ENCODE measurements around the gene APRT. TPM values are rescaled to one million over a fixed set of nuclear protein-coding genes. Genes with fewer than 3 reads are reported as not detected.

APRT gene
- total RNA-seq, 2 donors from 2014 or later = 142 to 192 TPM

- Mint-ChIP-seq H3K27ac (no peak overlapping the region), H3K36me3 (no peaks in the 10 kb centered on the region), H3K4me3 (no peak overlapping the region), H3K27me3 (no peaks in the 10 kb centered on the region), H3K4me1 (ENCODE audit: low read depth in 2 of 2) (no peaks in the 10 kb centered on the region), H3K9me3 (no peaks in the 10 kb centered on the region)
- DNase-seq (ENCODE audit: low spot score) (no peak), ATAC-seq (no peak)
Observed at GRCh38 chr16:88837806-88838205, 26.1 kb upstream of the APRT start.

- no peak for DNase-seq (ENCODE audit: low spot score)
- no peaks in the 10 kb centered on the region for H3K9me3 Mint-ChIP-seq
- no peak overlapping the region for H3K4me3 Mint-ChIP-seq
- H3K36me3 Mint-ChIP-seq = no peaks in the 10 kb centered on the region
- H3K27me3 Mint-ChIP-seq = no peaks in the 10 kb centered on the region
- H3K4me1 Mint-ChIP-seq (ENCODE audit: low read depth in 2 of 2) = no peaks in the 10 kb centered on the region
- H3K27ac Mint-ChIP-seq = no peak overlapping the region
- ATAC-seq = no peak
Observed at GRCh38 chr16:88836791-88837190, 25.1 kb upstream of the APRT start.

- Mint-ChIP-seq H3K4me1 (ENCODE audit: low read depth in 2 of 2) (no peaks in the 10 kb centered on the region), H3K9me3 (no peaks in the 10 kb centered on the region), H3K27me3 (no peaks in the 10 kb centered on the region), H3K27ac (no peak overlapping the region), H3K36me3 (no peaks in the 10 kb centered on the region), H3K4me3 (no peak overlapping the region)
- no peak for DNase-seq (ENCODE audit: low spot score)
- ATAC-seq = no peak
Observed at GRCh38 chr16:88835818-88836217, 24.1 kb upstream of the APRT start.

GRCh38 chr16:88835383-88835782 is 23.7 kb upstream of the APRT start:
- ATAC-seq = no peak
- Mint-ChIP-seq H3K27ac (no peak overlapping the region), H3K36me3 (no peaks in the 10 kb centered on the region)

GRCh38 chr16:88834670-88835069 is 22.9 kb upstream of the APRT start:
- no peaks in the 10 kb centered on the region for H3K4me1 Mint-ChIP-seq (ENCODE audit: low read depth in 2 of 2)
- no peaks in the 10 kb centered on the region for H3K9me3 Mint-ChIP-seq
- H3K36me3 Mint-ChIP-seq = no peaks in the 10 kb centered on the region
- DNase-seq (ENCODE audit: low spot score) = no peak
- no peak for ATAC-seq
- no peak overlapping the region for H3K4me3 Mint-ChIP-seq
- H3K27ac Mint-ChIP-seq = no peak overlapping the region
- H3K27me3 Mint-ChIP-seq = no peaks in the 10 kb centered on the region

More at GRCh38 chr16:88835383-88835782, 23.7 kb upstream of the APRT start:
- no peaks in the 10 kb centered on the region for H3K4me1 Mint-ChIP-seq (ENCODE audit: low read depth in 2 of 2)
- H3K9me3 Mint-ChIP-seq = no peaks in the 10 kb centered on the region
- DNase-seq (ENCODE audit: low spot score) = no peak
- no peak overlapping the region for H3K4me3 Mint-ChIP-seq
- H3K27me3 Mint-ChIP-seq = no peaks in the 10 kb centered on the region

GRCh38 chr16:88833086-88833485 is 21.4 kb upstream of the APRT start:
- Mint-ChIP-seq H3K4me1 (ENCODE audit: low read depth in 2 of 2) (no peaks in the 10 kb centered on the region), H3K9me3 (no peaks in the 10 kb centered on the region), H3K27me3 (no peaks in the 10 kb centered on the region), H3K27ac (no peak overlapping the region), H3K36me3 (no peaks in the 10 kb centered on the region), H3K4me3 (no peak overlapping the region)
- no peak for ATAC-seq
- DNase-seq (ENCODE audit: low spot score) = no peak

- DNase-seq (ENCODE audit: low spot score) = no peak
- Mint-ChIP-seq H3K4me3 (no peak overlapping the region), H3K36me3 (no peaks in the 10 kb centered on the region), H3K27ac (no peak overlapping the region), H3K27me3 (no peaks in the 10 kb centered on the region), H3K4me1 (ENCODE audit: low read depth in 2 of 2) (no peaks in the 10 kb centered on the region), H3K9me3 (no peaks in the 10 kb centered on the region)
- no peak for ATAC-seq
Observed at GRCh38 chr16:88831838-88832237, 20.1 kb upstream of the APRT start.

- H3K27ac Mint-ChIP-seq = no peak overlapping the region
- ATAC-seq (no peak), DNase-seq (ENCODE audit: low spot score) (no peak)
- H3K9me3 Mint-ChIP-seq = no peaks in the 10 kb centered on the region
- H3K4me3 Mint-ChIP-seq = no peak overlapping the region
- no peaks in the 10 kb centered on the region for H3K27me3 Mint-ChIP-seq
- H3K4me1 Mint-ChIP-seq (ENCODE audit: low read depth in 2 of 2) = peaks cover 0 to 2% of the 10 kb centered on the region in 2 donors
- no peaks in the 10 kb centered on the region for H3K36me3 Mint-ChIP-seq
Observed at GRCh38 chr16:88830783-88831182, 19.1 kb upstream of the APRT start.

- no peaks in the 10 kb centered on the region for H3K27me3 Mint-ChIP-seq
Observed at GRCh38 chr16:88830258-88830657, 18.5 kb upstream of the APRT start.

GRCh38 chr16:88828711-88829110 is 17.0 kb upstream of the APRT start:
- ATAC-seq = no peak
- H3K27me3 Mint-ChIP-seq = no peaks in the 10 kb centered on the region
- H3K27ac Mint-ChIP-seq = no peak overlapping the region
- H3K9me3 Mint-ChIP-seq = no peaks in the 10 kb centered on the region
- H3K4me3 Mint-ChIP-seq = no peak overlapping the region
- peaks cover 0 to 3% of the 10 kb centered on the region in 2 donors for H3K4me1 Mint-ChIP-seq (ENCODE audit: low read depth in 2 of 2)
- H3K36me3 Mint-ChIP-seq = no peaks in the 10 kb centered on the region
- no peak for DNase-seq (ENCODE audit: low spot score)

More at GRCh38 chr16:88830258-88830657, 18.5 kb upstream of the APRT start:
- H3K9me3 Mint-ChIP-seq = no peaks in the 10 kb centered on the region
- no peak for ATAC-seq
- no peak overlapping the region for H3K27ac Mint-ChIP-seq
- H3K36me3 Mint-ChIP-seq = no peaks in the 10 kb centered on the region
- H3K4me1 Mint-ChIP-seq (ENCODE audit: low read depth in 2 of 2) = peaks cover 0 to 3% of the 10 kb centered on the region in 2 donors
- no peak overlapping the region for H3K4me3 Mint-ChIP-seq
- no peak for DNase-seq (ENCODE audit: low spot score)

GRCh38 chr16:88827727-88828126 is 16.0 kb upstream of the APRT start:
- Mint-ChIP-seq H3K9me3 (no peaks in the 10 kb centered on the region), H3K27me3 (no peaks in the 10 kb centered on the region), H3K4me1 (ENCODE audit: low read depth in 2 of 2) (peaks cover 0 to 3% of the 10 kb centered on the region in 2 donors), H3K36me3 (no peaks in the 10 kb centered on the region), H3K4me3 (no peak overlapping the region), H3K27ac (no peak overlapping the region)
- no peak for ATAC-seq
- no peak for DNase-seq (ENCODE audit: low spot score)

- H3K4me3 Mint-ChIP-seq = no peak overlapping the region
- no peaks in the 10 kb centered on the region for H3K36me3 Mint-ChIP-seq
- H3K9me3 Mint-ChIP-seq = no peaks in the 10 kb centered on the region
- no peak overlapping the region for H3K27ac Mint-ChIP-seq
- peaks cover 0 to 3% of the 10 kb centered on the region in 2 donors for H3K4me1 Mint-ChIP-seq (ENCODE audit: low read depth in 2 of 2)
- DNase-seq (ENCODE audit: low spot score) = no peak
- no peaks in the 10 kb centered on the region for H3K27me3 Mint-ChIP-seq
- no peak for ATAC-seq
Observed at GRCh38 chr16:88826070-88826840, 14.5 kb upstream of the APRT start.

GRCh38 chr16:88825146-88825545 is 13.4 kb upstream of the APRT start:
- H3K4me1 Mint-ChIP-seq (ENCODE audit: low read depth in 2 of 2) = peaks cover 0 to 3% of the 10 kb centered on the region in 2 donors
- H3K27me3 Mint-ChIP-seq = no peaks in the 10 kb centered on the region
- no peak overlapping the region for H3K4me3 Mint-ChIP-seq
- no peak overlapping the region for H3K27ac Mint-ChIP-seq
- H3K36me3 Mint-ChIP-seq = no peaks in the 10 kb centered on the region
- H3K9me3 Mint-ChIP-seq = no peaks in the 10 kb centered on the region
- ATAC-seq (no peak), DNase-seq (ENCODE audit: low spot score) (no peak)

- DNase-seq (ENCODE audit: low spot score) = no peak
- no peak overlapping the region for H3K4me3 Mint-ChIP-seq
- H3K4me1 Mint-ChIP-seq (ENCODE audit: low read depth in 2 of 2) = peaks cover 0 to 3% of the 10 kb centered on the region in 2 donors
- no peak for ATAC-seq
- H3K9me3 Mint-ChIP-seq = no peaks in the 10 kb centered on the region
- no peaks in the 10 kb centered on the region for H3K36me3 Mint-ChIP-seq
- H3K27me3 Mint-ChIP-seq = no peaks in the 10 kb centered on the region
- no peak overlapping the region for H3K27ac Mint-ChIP-seq
Observed at GRCh38 chr16:88824256-88825077, 12.7 kb upstream of the APRT start.

Measured in natural killer cell treated with Interleukin-12 subunit alpha and Interleukin-12 subunit beta and Interleukin-15 and Interleukin-18, amount 100 ng/mL, for 72 hours (primary cell).